HEK293 (cell line): Measurements from ENCODE around the gene PRDM9.
A peak's percentile ranks its signal among the peaks of the same experiment; 100 is the strongest.
"Not testable (repeated sequence)": the region's sequence is repeated elsewhere in the genome, so short reads cannot be mapped to it uniquely, and the experiment has no call there.

Source experiments
- CTCF ChIA-PET: fragments of 350-600 bp; formaldehyde crosslinking; extraction: SDS; loops from one replicate; lab custom pipeline; 2021; ENCODE audit warnings: antibody characterized with exemption; lab: Yijun Ruan, JAX
- POLR2A ChIA-PET: fragments of 300-600 bp; formaldehyde crosslinking; extraction: SDS; loops from one replicate; lab custom pipeline; 2020; ENCODE audit warnings: antibody characterized with exemption, inconsistent platforms; lab: Yijun Ruan, JAX
- H3K27ac ChIP-seq: fragments of 200-500 bp; sonication (Bioruptor generic); 2 replicates; pipeline ENCODE4 v1.5.1; 2014; ENCODE audit warnings: low read depth, low read length, control low read depth, inconsistent platforms; ENCODE audit errors: extremely low read depth
- H3K36me3 ChIP-seq, 2 experiments: fragments of 200-500 bp in 1 of 2; sonication (Bioruptor generic) in 1 of 2; 1 replicate in 1 of 2; 2 replicates in 1 of 2; pipeline ENCODE4 v1.5.1; 2014 to 2017; ENCODE audit warnings: inconsistent platforms in 2 of 2, low read length in 2 of 2; ENCODE audit not compliant: control insufficient read depth in 2 of 2, insufficient read depth in 1 of 2
- H3K4me1 ChIP-seq: fragments of 200-500 bp; sonication (Bioruptor generic); 2 replicates; pipeline ENCODE4 v1.5.1; 2014; ENCODE audit warnings: mild to moderate bottlenecking, low read length, inconsistent platforms; ENCODE audit not compliant: control insufficient read depth, insufficient read depth
- H3K4me3 ChIP-seq: 2 replicates; pipeline ENCODE4 v1.5.1; 2011; ENCODE audit warnings: low read depth, mild to moderate bottlenecking, control low read depth, low read length, moderate library complexity
- H3K9me3 ChIP-seq: fragments of 200-500 bp; sonication (Bioruptor generic); 2 replicates; pipeline ENCODE4 v1.5.1; 2014; ENCODE audit warnings: low read depth, low read length, inconsistent platforms; ENCODE audit not compliant: control insufficient read depth, insufficient read depth
- GLI2 ChIP-seq: fragments of 450-650 bp; formaldehyde crosslinking; IDR thresholded peaks from 2 replicates; pipeline ENCODE4; 2017; ENCODE audit warnings: missing biosample characterization, missing genetic modification characterization, low read depth, borderline replicate concordance
- HOXA7 ChIP-seq: sonication (generic); formaldehyde crosslinking; IDR thresholded peaks from 2 replicates; pipeline ENCODE4 v1.8.1; 2022; ENCODE audit warnings: missing genetic modification reagents, borderline replicate concordance
- HOXD13 ChIP-seq: sonication (generic); formaldehyde crosslinking; IDR thresholded peaks from 2 replicates; pipeline ENCODE4 v1.8.0; 2022; ENCODE audit warnings: missing genetic modification reagents, borderline replicate concordance
- KLF10 ChIP-seq: fragments of 450-650 bp; IDR thresholded peaks from 2 replicates; pipeline ENCODE4 v1.5.1; 2018; ENCODE audit warnings: missing biosample characterization, mild to moderate bottlenecking, missing genetic modification characterization
- SCRT2 ChIP-seq: fragments of 450-650 bp; formaldehyde crosslinking; IDR thresholded peaks from 2 replicates; pipeline ENCODE4 v1.5.1; 2016; ENCODE audit warnings: missing biosample characterization, missing genetic modification characterization
- YY1 ChIP-seq: fragments of 450-650 bp; formaldehyde crosslinking; IDR thresholded peaks from 2 replicates; pipeline ENCODE4 v1.5.1; 2018; ENCODE audit warnings: missing biosample characterization, missing genetic modification characterization
- ZBTB20 ChIP-seq: fragments of 450-650 bp; formaldehyde crosslinking; IDR thresholded peaks from 2 replicates; pipeline ENCODE4 v1.5.1; 2016; ENCODE audit warnings: missing biosample characterization, missing genetic modification characterization
- ZFP37 ChIP-seq: fragments of 450-650 bp; formaldehyde crosslinking; IDR thresholded peaks from 2 replicates; pipeline ENCODE4 v1.5.1; 2016; ENCODE audit warnings: missing biosample characterization, missing genetic modification characterization
- ZNF138 ChIP-seq: fragments of 450-650 bp; formaldehyde crosslinking; IDR thresholded peaks from 2 replicates; pipeline ENCODE4 v1.5.1; 2016; ENCODE audit warnings: missing biosample characterization, missing genetic modification characterization, borderline replicate concordance
- ZNF202 ChIP-seq: fragments of 450-650 bp; formaldehyde crosslinking; IDR thresholded peaks from 2 replicates; pipeline ENCODE4 v1.5.1; 2016; ENCODE audit warnings: missing biosample characterization, missing genetic modification characterization, borderline replicate concordance
- ZNF223 ChIP-seq: fragments of 450-650 bp; formaldehyde crosslinking; IDR thresholded peaks from 2 replicates; pipeline ENCODE4 v1.5.1; 2016; ENCODE audit warnings: missing biosample characterization, missing genetic modification characterization
- ZNF324 ChIP-seq: fragments of 450-650 bp; formaldehyde crosslinking; IDR thresholded peaks from 2 replicates; pipeline ENCODE4 v1.5.1; 2016; ENCODE audit warnings: missing biosample characterization, missing genetic modification characterization
- ZNF366 ChIP-seq: fragments of 450-650 bp; formaldehyde crosslinking; conservative IDR thresholded peaks from 2 replicates; pipeline ENCODE4 v1.5.1; 2016; ENCODE audit warnings: missing biosample characterization, missing genetic modification characterization
- ZNF416 ChIP-seq: fragments of 450-650 bp; formaldehyde crosslinking; IDR thresholded peaks from 2 replicates; pipeline ENCODE4 v1.5.1; 2016; ENCODE audit warnings: missing biosample characterization, missing genetic modification characterization
- ZNF48 ChIP-seq: fragments of 450-650 bp; formaldehyde crosslinking; IDR thresholded peaks from 2 replicates; pipeline ENCODE4 v1.5.1; 2016; ENCODE audit warnings: missing biosample characterization, missing genetic modification characterization
- ZNF544 ChIP-seq: fragments of 450-650 bp; formaldehyde crosslinking; IDR thresholded peaks from 2 replicates; pipeline ENCODE4 v1.5.0; 2017; ENCODE audit warnings: missing biosample characterization, missing genetic modification characterization
- ZNF76 ChIP-seq: fragments of 450-650 bp; formaldehyde crosslinking; IDR thresholded peaks from 2 replicates; pipeline ENCODE4; 2016; ENCODE audit warnings: low read depth, missing biosample characterization, missing genetic modification characterization, borderline replicate concordance
- ZNF776 ChIP-seq: fragments of 450-650 bp; formaldehyde crosslinking; IDR thresholded peaks from 2 replicates; pipeline ENCODE4 v1.5.0; 2017; ENCODE audit warnings: missing biosample characterization, missing genetic modification characterization, borderline replicate concordance
- ZNF830 ChIP-seq: fragments of 450-650 bp; IDR thresholded peaks from 2 replicates; pipeline ENCODE4 v1.5.0; 2018; ENCODE audit warnings: missing biosample characterization, missing genetic modification characterization, low read depth, mild to moderate bottlenecking, moderate library complexity
- ZSCAN16 ChIP-seq: fragments of 450-650 bp; formaldehyde crosslinking; IDR thresholded peaks from 2 replicates; pipeline ENCODE4 v1.5.1; 2016; ENCODE audit warnings: missing biosample characterization, missing genetic modification characterization
- TF ChIP-seq, protein P1 (sequence below): fragments of 450-650 bp; IDR thresholded peaks from 2 replicates; pipeline ENCODE4 v1.5.1; 2018; ENCODE audit warnings: missing biosample characterization, missing genetic modification characterization
- TF ChIP-seq, protein P2 (sequence below): fragments of 450-650 bp; formaldehyde crosslinking; IDR thresholded peaks from 2 replicates; pipeline ENCODE4 v1.5.1; 2016; ENCODE audit warnings: missing biosample characterization, missing genetic modification characterization

Gene PRDM9

DNA sequence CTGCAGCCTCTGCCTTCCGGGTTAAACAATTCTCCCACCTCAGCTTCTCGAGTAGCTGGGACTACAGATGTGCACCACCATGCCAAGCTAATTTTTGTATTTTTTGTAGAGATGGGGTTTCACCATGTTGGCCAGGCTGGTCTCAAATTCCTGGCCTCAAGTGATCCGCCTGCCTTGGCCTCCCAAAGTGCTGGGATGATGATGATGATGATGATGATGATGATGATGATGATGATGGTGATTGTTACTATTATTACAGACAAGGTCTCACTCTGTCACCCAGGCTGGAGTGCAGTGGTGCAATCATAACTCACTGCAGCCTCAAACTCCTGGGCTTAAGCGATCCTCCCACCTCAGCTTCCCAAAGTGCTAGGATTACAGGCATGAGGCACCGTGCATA lies 3.0 kb downstream of the PRDM9 start:
- not testable (repeated sequence) for H3K4me1 ChIP-seq, H3K9me3 ChIP-seq, H3K36me3 ChIP-seq, H3K27ac ChIP-seq, H3K4me3 ChIP-seq
- CTCF ChIA-PET: interaction anchor here (0.7 kb wide), 1 partner anchor 33 kb away, joined by 3 read pairs; no protein-coding TSS in a partner anchor
- TF ChIP-seq, protein P1, sequence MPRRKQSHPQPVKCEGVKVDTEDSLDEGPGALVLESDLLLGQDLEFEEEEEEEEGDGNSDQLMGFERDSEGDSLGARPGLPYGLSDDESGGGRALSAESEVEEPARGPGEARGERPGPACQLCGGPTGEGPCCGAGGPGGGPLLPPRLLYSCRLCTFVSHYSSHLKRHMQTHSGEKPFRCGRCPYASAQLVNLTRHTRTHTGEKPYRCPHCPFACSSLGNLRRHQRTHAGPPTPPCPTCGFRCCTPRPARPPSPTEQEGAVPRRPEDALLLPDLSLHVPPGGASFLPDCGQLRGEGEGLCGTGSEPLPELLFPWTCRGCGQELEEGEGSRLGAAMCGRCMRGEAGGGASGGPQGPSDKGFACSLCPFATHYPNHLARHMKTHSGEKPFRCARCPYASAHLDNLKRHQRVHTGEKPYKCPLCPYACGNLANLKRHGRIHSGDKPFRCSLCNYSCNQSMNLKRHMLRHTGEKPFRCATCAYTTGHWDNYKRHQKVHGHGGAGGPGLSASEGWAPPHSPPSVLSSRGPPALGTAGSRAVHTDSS: peak; percentile 53; the same call in 1 of the 2 replicates
- TF ChIP-seq, all 188 proteins: peak for 1; not testable (repeated sequence) for 187
- POLR2A ChIA-PET: not testable (repeated sequence)

DNA sequence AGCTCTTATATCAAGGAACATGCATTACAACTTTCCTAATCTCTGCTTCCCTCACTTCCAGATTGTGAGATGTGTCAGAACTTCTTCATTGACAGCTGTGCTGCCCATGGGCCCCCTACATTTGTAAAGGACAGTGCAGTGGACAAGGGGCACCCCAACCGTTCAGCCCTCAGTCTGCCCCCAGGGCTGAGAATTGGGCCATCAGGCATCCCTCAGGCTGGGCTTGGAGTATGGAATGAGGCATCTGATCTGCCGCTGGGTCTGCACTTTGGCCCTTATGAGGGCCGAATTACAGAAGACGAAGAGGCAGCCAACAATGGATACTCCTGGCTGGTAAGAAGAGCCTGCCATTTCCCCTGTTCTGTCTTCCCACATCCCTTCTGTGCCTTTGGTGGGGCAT lies 15.1 kb downstream of the PRDM9 start:
- no peaks in the 10 kb centered on the region for H3K36me3 ChIP-seq
- ChIA-PET POLR2A (no interaction called here), CTCF (no interaction called here)
- no peak overlapping the region for H3K4me3 ChIP-seq
- no peak for TF ChIP-seq HOXA7
- no peak for TF ChIP-seq ZNF202 (tag by site-specific recombination)
- TF ChIP-seq ZNF544 (tag by site-specific recombination): no peak
- TF ChIP-seq HOXD13: no peak
- TF ChIP-seq ZNF138 (tag by site-specific recombination): no peak
- no peaks in the 10 kb centered on the region; the same call in 1 of the 2 replicates for H3K9me3 ChIP-seq
- no peaks in the 10 kb centered on the region for H3K4me1 ChIP-seq
- no peak overlapping the region for H3K27ac ChIP-seq

DNA sequence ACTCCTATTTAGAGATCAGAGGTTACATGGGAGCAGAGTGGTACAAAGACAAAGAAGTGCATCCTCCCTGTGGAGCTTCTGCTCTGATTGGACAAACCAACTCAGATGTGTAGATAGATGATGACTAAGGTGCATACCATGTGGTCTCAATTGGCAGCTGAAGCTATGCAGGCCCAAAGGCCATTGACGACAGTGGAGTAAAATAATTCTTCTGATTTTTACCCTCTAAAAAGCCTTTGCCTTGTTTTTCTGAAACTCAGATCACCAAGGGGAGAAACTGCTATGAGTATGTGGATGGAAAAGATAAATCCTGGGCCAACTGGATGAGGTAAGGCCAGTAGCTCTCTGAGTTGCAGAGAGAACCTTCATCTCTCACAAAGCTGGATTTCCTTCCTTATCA lies 15.6 kb downstream of the PRDM9 start:
- H3K4me3 ChIP-seq: no peak overlapping the region
- CTCF ChIA-PET: no interaction called here
- H3K27ac ChIP-seq: no peak overlapping the region
- POLR2A ChIA-PET: no interaction called here
- no peaks in the 10 kb centered on the region for H3K9me3 ChIP-seq
- H3K36me3 ChIP-seq: no peaks in the 10 kb centered on the region
- no peaks in the 10 kb centered on the region for H3K4me1 ChIP-seq
- TF ChIP-seq KLF10 (tag by site-specific recombination) (no peak), ZFP37 (tag by site-specific recombination) (no peak), ZNF366 (no peak)

DNA sequence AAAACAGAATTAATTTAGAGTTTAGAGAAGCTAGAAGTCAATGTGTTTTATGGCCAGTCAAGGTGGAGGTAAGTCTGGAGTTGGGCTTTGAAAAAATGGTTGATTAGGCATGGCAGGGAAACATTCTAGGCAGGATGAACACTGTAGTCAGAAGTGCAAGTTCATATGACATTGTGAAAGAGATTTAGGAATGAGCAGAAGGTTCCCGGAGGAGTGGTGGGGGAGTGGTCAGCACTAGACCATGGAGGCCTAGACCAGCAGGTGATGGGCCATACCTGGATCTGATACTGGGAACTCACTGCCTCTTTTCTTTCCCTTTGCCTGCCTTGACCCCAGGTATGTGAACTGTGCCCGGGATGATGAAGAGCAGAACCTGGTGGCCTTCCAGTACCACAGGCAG lies 16.6 kb downstream of the PRDM9 start:
- ChIA-PET POLR2A (no interaction called here), CTCF (interaction anchor here (0.7 kb wide), 1 partner anchor 1169 kb away, joined by 3 read pairs; no protein-coding TSS in a partner anchor)
- Histone ChIP-seq H3K36me3 (no peaks in the 10 kb centered on the region), H3K4me1 (no peaks in the 10 kb centered on the region), H3K9me3 (no peaks in the 10 kb centered on the region), H3K27ac (no peak overlapping the region), H3K4me3 (no peak overlapping the region)
- no peak for TF ChIP-seq ZNF324 (tag by site-specific recombination)
- TF ChIP-seq YY1 (tag by site-specific recombination): no peak
- TF ChIP-seq ZNF76: no peak
- TF ChIP-seq GLI2: no peak
- no peak for TF ChIP-seq ZNF48 (tag by site-specific recombination)
- TF ChIP-seq ZSCAN16 (tag by site-specific recombination): no peak
- no peak for TF ChIP-seq ZNF776
- TF ChIP-seq ZNF416 (tag by site-specific recombination): no peak
- no peak for TF ChIP-seq SCRT2 (tag by site-specific recombination)
- TF ChIP-seq ZBTB20 (tag by site-specific recombination): no peak
- TF ChIP-seq ZNF830 (tag by site-specific recombination): no peak
- TF ChIP-seq, protein P2, sequence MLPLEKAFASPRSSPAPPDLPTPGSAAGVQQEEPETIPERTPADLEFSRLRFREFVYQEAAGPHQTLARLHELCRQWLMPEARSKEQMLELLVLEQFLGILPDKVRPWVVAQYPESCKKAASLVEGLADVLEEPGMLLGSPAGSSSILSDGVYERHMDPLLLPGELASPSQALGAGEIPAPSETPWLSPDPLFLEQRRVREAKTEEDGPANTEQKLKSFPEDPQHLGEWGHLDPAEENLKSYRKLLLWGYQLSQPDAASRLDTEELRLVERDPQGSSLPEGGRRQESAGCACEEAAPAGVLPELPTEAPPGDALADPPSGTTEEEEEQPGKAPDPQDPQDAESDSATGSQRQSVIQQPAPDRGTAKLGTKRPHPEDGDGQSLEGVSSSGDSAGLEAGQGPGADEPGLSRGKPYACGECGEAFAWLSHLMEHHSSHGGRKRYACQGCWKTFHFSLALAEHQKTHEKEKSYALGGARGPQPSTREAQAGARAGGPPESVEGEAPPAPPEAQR (tag by site-specific recombination): no peak
- no peak for TF ChIP-seq ZNF223 (tag by site-specific recombination)
